ENCODE results near the gene ANKRD44. TPM values are rescaled to one million over a fixed set of nuclear protein-coding genes. Genes with fewer than 3 reads are reported as not detected.

The ANKRD44 gene
- total and polyA plus RNA-seq, 4 experiments from 2014 or later: 51.5 to 248 (median 158) TPM

GRCh38 chr2:197286805-197287595 lies 23.6 kb downstream of the ANKRD44 start:
- ChIA-PET CTCF (ENCODE audit: partially characterized antibody) (interaction anchor here (0.6 to 1.5 kb wide), 6 partner anchors 11 to 82 kb away, joined by 3 read pairs; no protein-coding TSS in a partner anchor), POLR2A (ENCODE audit: partially characterized antibody) (interaction anchor here (1.0 to 2.8 kb wide), 12 partner anchors 11 to 88 kb away, joined by 3 to 21 read pairs (median 4); partner anchors contain the start of gene ANKRD44)
- Histone ChIP-seq H3K4me3 (ENCODE audit: low read length in 2 of 2) (no peak overlapping the region), H3K27ac (ENCODE audit: low read depth, low read length) (peak overlapping the region; percentile 22), H3K9me3 (ENCODE audit: control insufficient read depth in 1 of 2, low read length in 2 of 2) (no peaks in the 10 kb centered on the region), H3K27me3 (ENCODE audit: insufficient read depth, low read length) (no peaks in the 10 kb centered on the region), H3K36me3 (ENCODE audit: insufficient read depth, low read length) (no peaks in the 10 kb centered on the region), H3K4me1 (ENCODE audit: insufficient read depth, low read length) (peaks cover 99% of the 10 kb centered on the region)
- peak overlapping the region; percentile 67 to 99 (median 96) for H3K27ac Mint-ChIP-seq
- peak overlapping the region; percentile 68 to 85 (median 82) for H3K4me3 Mint-ChIP-seq
- peaks cover 11 to 37% of the 10 kb centered on the region in 2 donors for H3K36me3 Mint-ChIP-seq
- no peaks in the 10 kb centered on the region for H3K27me3 Mint-ChIP-seq
- peaks cover 52 to 88% (median 70%) of the 10 kb centered on the region in 4 donors for H3K4me1 Mint-ChIP-seq
- intact Hi-C loops (cut with micrococcal nuclease): loop anchor here (1.0 to 2.0 kb wide), 2 partner anchors 8 to 20 kb away; no protein-coding TSS in a partner anchor
- H3K9me3 Mint-ChIP-seq: no peaks in the 10 kb centered on the region
- peak; percentile 66 to 85 (median 76) for DNase-seq

- CTCF ChIA-PET (ENCODE audit: partially characterized antibody): interaction anchor here (0.8 to 1.7 kb wide), 5 partner anchors 16 to 95 kb away, joined by 3 to 4 read pairs (median 3); no protein-coding TSS in a partner anchor
- peak overlapping the region; percentile 7 for H3K27ac ChIP-seq (ENCODE audit: low read depth, low read length)
- Mint-ChIP-seq H3K4me1 (peaks cover 61 to 92% (median 76%) of the 10 kb centered on the region in 4 donors), H3K27me3 (no peaks in the 10 kb centered on the region), H3K4me3 (peak overlapping the region in 6 of 8 donors; percentile 5 to 68 (median 40)), H3K36me3 (peaks cover 7 to 38% of the 10 kb centered on the region in 2 donors), H3K9me3 (no peaks in the 10 kb centered on the region), H3K27ac (peak overlapping the region in 6 of 7 donors; percentile 23 to 87 (median 72))
- POLR2A ChIA-PET (ENCODE audit: partially characterized antibody): interaction anchor here (0.6 to 1.5 kb wide), 12 partner anchors 12 to 74 kb away, joined by 3 to 10 read pairs (median 4); partner anchors contain the start of gene ANKRD44
- peaks cover 99% of the 10 kb centered on the region for H3K4me1 ChIP-seq (ENCODE audit: insufficient read depth, low read length)
- H3K9me3 ChIP-seq (ENCODE audit: control insufficient read depth in 1 of 2, low read length in 2 of 2): no peaks in the 10 kb centered on the region
- no peak for DNase-seq
- no peak overlapping the region for H3K4me3 ChIP-seq (ENCODE audit: low read length in 2 of 2)
- intact Hi-C loops (cut with micrococcal nuclease): no loop called here
- H3K36me3 ChIP-seq (ENCODE audit: insufficient read depth, low read length): no peaks in the 10 kb centered on the region
- H3K27me3 ChIP-seq (ENCODE audit: insufficient read depth, low read length): no peaks in the 10 kb centered on the region
These were observed 25.2 kb downstream of the ANKRD44 start for GRCh38 chr2:197285361-197285760.

GRCh38 chr2:197284956-197285355 lies 25.6 kb downstream of the ANKRD44 start:
- intact Hi-C loops (cut with micrococcal nuclease): no loop called here
- H3K36me3 ChIP-seq (ENCODE audit: insufficient read depth, low read length): no peaks in the 10 kb centered on the region
- Mint-ChIP-seq H3K4me3 (peak overlapping the region in 4 of 8 donors; percentile 5 to 68 (median 36)), H3K27me3 (no peaks in the 10 kb centered on the region), H3K9me3 (no peaks in the 10 kb centered on the region), H3K27ac (peak overlapping the region in 6 of 7 donors; percentile 23 to 77 (median 54)), H3K36me3 (peaks cover 7 to 38% of the 10 kb centered on the region in 2 donors), H3K4me1 (peaks cover 62 to 92% (median 76%) of the 10 kb centered on the region in 4 donors)
- peaks cover 99% of the 10 kb centered on the region for H3K4me1 ChIP-seq (ENCODE audit: insufficient read depth, low read length)
- ChIA-PET POLR2A (ENCODE audit: partially characterized antibody) (interaction anchor here (0.6 to 1.5 kb wide), 10 partner anchors 11 to 73 kb away, joined by 3 to 10 read pairs (median 4); partner anchors contain the start of gene ANKRD44), CTCF (ENCODE audit: partially characterized antibody) (interaction anchor here (0.8 to 1.7 kb wide), 5 partner anchors 16 to 95 kb away, joined by 3 to 4 read pairs (median 3); no protein-coding TSS in a partner anchor)
- no peaks in the 10 kb centered on the region for H3K27me3 ChIP-seq (ENCODE audit: insufficient read depth, low read length)
- H3K9me3 ChIP-seq (ENCODE audit: control insufficient read depth in 1 of 2, low read length in 2 of 2): no peaks in the 10 kb centered on the region
- no peak for DNase-seq
- H3K27ac ChIP-seq (ENCODE audit: low read depth, low read length): peak overlapping the region; percentile 7
- no peak overlapping the region for H3K4me3 ChIP-seq (ENCODE audit: low read length in 2 of 2)

GRCh38 chr2:197281421-197281820 lies 29.2 kb downstream of the ANKRD44 start:
- Mint-ChIP-seq H3K36me3 (peaks cover 3 to 42% of the 10 kb centered on the region in 2 donors), H3K27ac (peak overlapping the region; percentile 72 to 91 (median 87)), H3K4me1 (peaks cover 68 to 92% (median 80%) of the 10 kb centered on the region in 4 donors), H3K27me3 (no peaks in the 10 kb centered on the region), H3K9me3 (no peaks in the 10 kb centered on the region), H3K4me3 (peak overlapping the region; percentile 5 to 69 (median 56))
- DNase-seq: no peak
- Histone ChIP-seq H3K4me1 (ENCODE audit: insufficient read depth, low read length) (peaks cover 98% of the 10 kb centered on the region), H3K27ac (ENCODE audit: low read depth, low read length) (no peak overlapping the region), H3K4me3 (ENCODE audit: low read length in 2 of 2) (no peak overlapping the region), H3K27me3 (ENCODE audit: insufficient read depth, low read length) (no peaks in the 10 kb centered on the region), H3K9me3 (ENCODE audit: control insufficient read depth in 1 of 2, low read length in 2 of 2) (no peaks in the 10 kb centered on the region), H3K36me3 (ENCODE audit: insufficient read depth, low read length) (no peaks in the 10 kb centered on the region)
- POLR2A ChIA-PET (ENCODE audit: partially characterized antibody): interaction anchor here (1.0 to 6.3 kb wide), 6 partner anchors 10 to 90 kb away, joined by 3 to 49 read pairs (median 5); no protein-coding TSS in a partner anchor
- intact Hi-C loops (cut with micrococcal nuclease): no loop called here
- CTCF ChIA-PET (ENCODE audit: partially characterized antibody): interaction anchor here (0.9 to 2.0 kb wide), 5 partner anchors 14 to 168 kb away, joined by 3 to 9 read pairs (median 6); no protein-coding TSS in a partner anchor

- Histone ChIP-seq H3K4me1 (ENCODE audit: insufficient read depth, low read length) (peaks cover 95% of the 10 kb centered on the region), H3K4me3 (ENCODE audit: low read length in 2 of 2) (peak overlapping the region in 1 of 2 donors; percentile 6), H3K27ac (ENCODE audit: low read depth, low read length) (peak overlapping the region; percentile 19), H3K9me3 (ENCODE audit: control insufficient read depth in 1 of 2, low read length in 2 of 2) (no peaks in the 10 kb centered on the region), H3K36me3 (ENCODE audit: insufficient read depth, low read length) (no peaks in the 10 kb centered on the region), H3K27me3 (ENCODE audit: insufficient read depth, low read length) (no peaks in the 10 kb centered on the region)
- CTCF ChIA-PET (ENCODE audit: partially characterized antibody): interaction anchor here (0.7 to 2.0 kb wide), 8 partner anchors 13 to 167 kb away, joined by 3 to 9 read pairs (median 3); no protein-coding TSS in a partner anchor
- POLR2A ChIA-PET (ENCODE audit: partially characterized antibody): interaction anchor here (0.7 to 6.3 kb wide), 14 partner anchors 8 to 81 kb away, joined by 3 to 49 read pairs (median 5); partner anchors contain the start of gene ANKRD44
- H3K4me3 Mint-ChIP-seq: peak overlapping the region; percentile 27 to 83 (median 74)
- H3K9me3 Mint-ChIP-seq: no peaks in the 10 kb centered on the region
- H3K36me3 Mint-ChIP-seq: peaks cover 9 to 44% of the 10 kb centered on the region in 2 donors
- H3K27me3 Mint-ChIP-seq: no peaks in the 10 kb centered on the region
- intact Hi-C loops (cut with micrococcal nuclease): no loop called here
- H3K27ac Mint-ChIP-seq: peak overlapping the region; percentile 70 to 95 (median 87)
- peaks cover 63 to 90% (median 75%) of the 10 kb centered on the region in 4 donors for H3K4me1 Mint-ChIP-seq
- DNase-seq: no peak
These were observed 30.4 kb downstream of the ANKRD44 start for GRCh38 chr2:197280015-197280702.

- CTCF ChIA-PET (ENCODE audit: partially characterized antibody): interaction anchor here (1.0 to 2.0 kb wide), 4 partner anchors 68 to 165 kb away, joined by 3 to 9 read pairs (median 4); no protein-coding TSS in a partner anchor
- Mint-ChIP-seq H3K27me3 (no peaks in the 10 kb centered on the region), H3K27ac (peak overlapping the region; percentile 70 to 95 (median 87)), H3K36me3 (peaks cover 13 to 47% of the 10 kb centered on the region in 2 donors), H3K9me3 (no peaks in the 10 kb centered on the region), H3K4me1 (peaks cover 62 to 91% (median 76%) of the 10 kb centered on the region in 4 donors), H3K4me3 (peak overlapping the region in 7 of 8 donors; percentile 27 to 83 (median 76))
- Histone ChIP-seq H3K4me3 (ENCODE audit: low read length in 2 of 2) (peak overlapping the region in 1 of 2 donors; percentile 2), H3K27ac (ENCODE audit: low read depth, low read length) (peak overlapping the region; percentile 22), H3K4me1 (ENCODE audit: insufficient read depth, low read length) (peaks cover 93% of the 10 kb centered on the region), H3K27me3 (ENCODE audit: insufficient read depth, low read length) (no peaks in the 10 kb centered on the region), H3K36me3 (ENCODE audit: insufficient read depth, low read length) (no peaks in the 10 kb centered on the region), H3K9me3 (ENCODE audit: control insufficient read depth in 1 of 2, low read length in 2 of 2) (no peaks in the 10 kb centered on the region)
- POLR2A ChIA-PET (ENCODE audit: partially characterized antibody): interaction anchor here (1.1 to 6.3 kb wide), 8 partner anchors 9 to 31 kb away, joined by 3 to 49 read pairs (median 6); partner anchors contain the start of gene ANKRD44
- intact Hi-C loops (cut with micrococcal nuclease): loop anchor here (1.0 kb wide), 1 partner anchor 14 kb away; no protein-coding TSS in a partner anchor
- DNase-seq: no peak
These were observed 31.5 kb downstream of the ANKRD44 start for GRCh38 chr2:197278799-197279763.

Data from CD4-positive, alpha-beta memory T cell (primary cell).